Tibial artery (tissue), 4 donors: ENCODE results near the gene FGF12.

Source experiments
- DNase-seq, 2 donors: peaks; one replicate each; pipeline ENCODE4 v3.0.0-alpha.2; 2019
- H3K27ac ChIP-seq, 2 donors: fragments of 200-600 bp; sonication (generic) in 1 of 2; 1 replicate in 1 of 2; 2 replicates in 1 of 2; pipeline ENCODE4 v1.5.1; 2018 to 2019; ENCODE audit warnings: mild to moderate bottlenecking in 1 of 2
- H3K27me3 ChIP-seq, 2 donors: fragments of 200-600 bp; sonication (generic) in 1 of 2; one replicate each; pipeline versions ENCODE4 v1.5.1 to v1.6.0; 2016 to 2019
- H3K36me3 ChIP-seq, 3 donors: fragments of 200-600 bp; sonication (generic) in 2 of 3; one replicate each; pipeline ENCODE4 v1.5.1; 2016 to 2019; ENCODE audit warnings: mild to moderate bottlenecking in 2 of 3
- H3K4me1 ChIP-seq, 4 donors: fragments of 200-600 bp; sonication (generic) in 2 of 4; 1 replicate in 3 of 4; 2 replicates in 1 of 4; pipeline ENCODE4 v1.5.1; 2016 to 2019
- H3K4me3 ChIP-seq, 2 donors: fragments of 200-600 bp; sonication (generic) in 1 of 2; 1 replicate in 1 of 2; 2 replicates in 1 of 2; pipeline ENCODE4 v1.5.1; 2018 to 2019; ENCODE audit warnings: mild to moderate bottlenecking in 2 of 2
- H3K9me3 ChIP-seq, 3 donors: fragments of 200-600 bp; sonication (generic) in 1 of 3; one replicate each; pipeline ENCODE4 v1.5.1; 2016 to 2019
- intact Hi-C: fragments of 100-400 bp; cut with DNase I; formaldehyde crosslinking; loops from one replicate; pipeline ENCODE4 v1.15.0; 2023; ENCODE audit warnings: low total_unique reads
- TF ChIP-seq, protein P1 (sequence below), 2 experiments: fragments of 200-600 bp in 1 of 2; fragments of 450-650 bp in 1 of 2; IDR thresholded peaks; one replicate each; pipeline ENCODE4 v1.5.1; 2017 to 2019; ENCODE audit warnings: antibody characterized with exemption in 2 of 2, mild to moderate bottlenecking in 1 of 2, moderate library complexity in 1 of 2

FGF12 gene

DNA sequence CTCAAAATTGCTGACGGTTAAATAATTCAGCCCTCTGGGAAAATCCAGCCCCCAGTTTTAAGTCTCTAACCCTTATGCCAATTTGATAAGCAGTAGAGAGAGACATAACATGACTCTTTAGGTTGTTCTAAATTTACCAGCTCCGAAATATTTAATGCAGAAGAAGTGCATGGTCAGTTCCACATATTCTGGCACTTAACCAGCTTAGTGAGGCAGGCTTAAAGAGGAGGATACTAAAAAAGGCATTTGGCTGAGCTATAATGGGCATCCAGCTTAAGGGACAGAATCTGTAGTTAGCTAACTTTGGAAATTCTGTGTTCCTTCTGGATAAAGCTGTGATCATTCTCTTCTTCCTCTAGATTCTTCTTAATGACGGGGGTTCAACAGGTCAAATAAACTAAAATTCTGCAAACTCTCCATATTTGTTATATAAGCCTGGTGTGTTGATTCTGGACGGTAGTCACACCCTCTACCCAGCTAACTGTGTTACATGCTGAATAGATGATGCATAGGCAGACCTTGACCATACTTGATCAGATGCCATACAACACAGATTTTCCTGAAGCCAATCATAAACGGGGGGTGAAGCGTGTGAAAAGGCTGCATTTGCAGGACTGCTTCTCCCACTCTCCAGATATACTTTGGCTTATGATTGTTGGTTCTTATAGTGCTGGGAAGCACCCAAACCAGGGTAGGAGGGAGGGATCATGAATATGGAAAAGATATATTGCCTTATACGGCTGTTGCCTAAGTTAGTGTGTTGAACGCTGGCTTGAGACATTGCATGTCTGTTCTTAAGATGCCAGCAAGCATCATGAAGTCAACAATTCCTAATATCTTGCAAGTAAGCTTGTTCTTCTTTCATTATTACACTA, 118.4 kb downstream of the FGF12 start:
- Histone ChIP-seq H3K4me3 (no peak overlapping the region), H3K36me3 (no peaks in the 10 kb centered on the region), H3K27me3 (no peaks in the 10 kb centered on the region), H3K27ac (no peak overlapping the region), H3K4me1 (peaks cover 0 to 10% (median 0%) of the 10 kb centered on the region in 4 donors), H3K9me3 (peaks cover 0 to 2% (median 0%) of the 10 kb centered on the region in 3 donors)
- TF ChIP-seq, protein P1, sequence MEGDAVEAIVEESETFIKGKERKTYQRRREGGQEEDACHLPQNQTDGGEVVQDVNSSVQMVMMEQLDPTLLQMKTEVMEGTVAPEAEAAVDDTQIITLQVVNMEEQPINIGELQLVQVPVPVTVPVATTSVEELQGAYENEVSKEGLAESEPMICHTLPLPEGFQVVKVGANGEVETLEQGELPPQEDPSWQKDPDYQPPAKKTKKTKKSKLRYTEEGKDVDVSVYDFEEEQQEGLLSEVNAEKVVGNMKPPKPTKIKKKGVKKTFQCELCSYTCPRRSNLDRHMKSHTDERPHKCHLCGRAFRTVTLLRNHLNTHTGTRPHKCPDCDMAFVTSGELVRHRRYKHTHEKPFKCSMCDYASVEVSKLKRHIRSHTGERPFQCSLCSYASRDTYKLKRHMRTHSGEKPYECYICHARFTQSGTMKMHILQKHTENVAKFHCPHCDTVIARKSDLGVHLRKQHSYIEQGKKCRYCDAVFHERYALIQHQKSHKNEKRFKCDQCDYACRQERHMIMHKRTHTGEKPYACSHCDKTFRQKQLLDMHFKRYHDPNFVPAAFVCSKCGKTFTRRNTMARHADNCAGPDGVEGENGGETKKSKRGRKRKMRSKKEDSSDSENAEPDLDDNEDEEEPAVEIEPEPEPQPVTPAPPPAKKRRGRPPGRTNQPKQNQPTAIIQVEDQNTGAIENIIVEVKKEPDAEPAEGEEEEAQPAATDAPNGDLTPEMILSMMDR (IDR thresholded peaks at IDR 0.05): no peak
- DNase-seq: no peak
- intact Hi-C loops: no loop called here

DNA sequence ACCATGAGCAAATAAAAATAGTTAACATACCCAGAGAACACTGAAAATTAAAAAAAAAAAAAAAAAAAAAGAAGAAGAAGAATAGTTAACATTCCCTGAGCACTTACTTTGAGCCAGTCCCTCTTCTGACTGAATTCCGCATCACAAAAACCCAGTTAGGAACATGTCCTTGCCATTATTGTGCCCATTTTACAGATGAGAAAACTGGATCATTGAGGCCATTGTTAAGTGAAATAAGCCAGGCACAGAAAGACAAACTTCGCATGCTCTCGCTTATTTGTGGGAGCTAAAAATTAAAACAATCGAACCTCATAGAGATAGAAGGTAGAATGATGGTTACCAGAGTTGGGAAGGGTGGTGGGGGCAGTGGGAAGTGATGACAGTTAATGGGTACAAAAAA, 119.5 kb downstream of the FGF12 start:
- Histone ChIP-seq H3K27ac (no peak overlapping the region), H3K4me3 (no peak overlapping the region), H3K27me3 (no peaks in the 10 kb centered on the region), H3K36me3 (no peaks in the 10 kb centered on the region), H3K4me1 (peaks cover 0 to 10% (median 0%) of the 10 kb centered on the region in 4 donors), H3K9me3 (peaks cover 0 to 14% (median 0%) of the 10 kb centered on the region in 3 donors)
- no peak for DNase-seq
- TF ChIP-seq, protein P1 (IDR thresholded peaks at IDR 0.05): no peak
- intact Hi-C loops: no loop called here

DNA sequence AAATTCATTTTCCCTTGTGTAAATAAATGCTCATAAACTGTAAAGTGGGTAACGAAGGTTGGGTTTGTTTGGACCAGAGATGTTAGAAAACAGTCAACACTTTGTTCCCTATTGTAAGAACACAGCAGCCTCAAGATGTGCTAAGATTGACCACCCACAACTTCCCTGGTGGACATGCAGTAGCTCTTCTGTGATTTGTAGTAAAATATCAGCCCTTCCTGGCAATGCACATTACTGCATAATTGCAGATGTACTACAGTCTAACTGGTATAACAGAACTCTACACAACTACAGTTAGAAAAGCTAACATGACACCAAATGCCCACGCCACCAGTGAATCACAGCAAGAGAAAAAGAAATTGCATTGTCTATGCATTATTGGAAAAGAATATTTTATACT, 129.4 kb downstream of the FGF12 start:
- no peaks in the 10 kb centered on the region for H3K4me1 ChIP-seq
- H3K36me3 ChIP-seq: no peaks in the 10 kb centered on the region
- H3K9me3 ChIP-seq: peaks cover 0 to 1% (median 0%) of the 10 kb centered on the region in 3 donors
- intact Hi-C loops: no loop called here
- H3K27me3 ChIP-seq: no peaks in the 10 kb centered on the region
- DNase-seq: no peak
- H3K27ac ChIP-seq: no peak overlapping the region
- no peak overlapping the region for H3K4me3 ChIP-seq
- TF ChIP-seq, protein P1 (IDR thresholded peaks at IDR 0.05): no peak

DNA sequence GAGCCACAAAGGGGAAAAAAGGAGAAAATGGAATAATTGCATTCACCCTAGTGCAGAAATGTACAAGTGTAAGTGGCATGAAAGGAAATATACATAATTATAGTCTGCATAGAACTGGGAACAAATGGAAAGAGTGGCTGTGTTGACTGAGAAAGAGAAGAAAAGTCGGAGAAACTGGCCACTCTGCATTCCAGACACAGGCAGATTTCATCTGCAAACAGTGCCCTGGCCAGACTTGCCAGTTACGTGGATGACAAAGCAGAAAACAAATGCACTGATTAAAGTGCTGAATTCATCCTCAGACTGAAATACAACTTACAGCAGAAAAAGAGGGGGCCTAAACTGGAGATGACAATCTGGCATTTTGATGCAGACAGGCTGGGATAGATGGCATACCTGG, 129.8 kb downstream of the FGF12 start:
- DNase-seq: no peak

GRCh38 chr3:192578729-192579128, 148.6 kb downstream of the FGF12 start:
- H3K4me3 ChIP-seq: no peak overlapping the region
- no peak for DNase-seq
- no peaks in the 10 kb centered on the region for H3K4me1 ChIP-seq
- intact Hi-C loops: no loop called here
- no peaks in the 10 kb centered on the region for H3K9me3 ChIP-seq
- no peaks in the 10 kb centered on the region for H3K27me3 ChIP-seq
- TF ChIP-seq, protein P1 (IDR thresholded peaks at IDR 0.05): no peak
- H3K27ac ChIP-seq: no peak overlapping the region
- no peaks in the 10 kb centered on the region for H3K36me3 ChIP-seq

More for the DNA sequence above, 129.8 kb downstream of the FGF12 start:
- intact Hi-C loops: no loop called here
- Histone ChIP-seq H3K36me3 (no peaks in the 10 kb centered on the region), H3K27ac (no peak overlapping the region), H3K4me3 (no peak overlapping the region), H3K27me3 (no peaks in the 10 kb centered on the region), H3K4me1 (no peaks in the 10 kb centered on the region), H3K9me3 (no peaks in the 10 kb centered on the region)
- TF ChIP-seq, protein P1 (IDR thresholded peaks at IDR 0.05): no peak
